Fibroblast of villous mesenchyme (primary cell): ENCODE results near the gene SYTL1. TPM values are rescaled to one million over a fixed set of nuclear protein-coding genes. Genes with fewer than 3 reads are reported as not detected.

Source experiments
- DNase-seq: peaks from one replicate; pipeline ENCODE4 v3.0.0-alpha.2; 2010; ENCODE audit warnings: low read depth
- H3K4me3 ChIP-seq: 2 replicates; pipeline ENCODE4 v1.5.1; 2011; ENCODE audit warnings: low read depth, mild to moderate bottlenecking, low read length
- total RNA-seq: library from RNA; depleted of rRNA; stranded (reverse); fragments of >200 nt; gene quantifications from 2 replicates; pipeline ENCODE4 v1.2.3, GENCODE V29; 2012
- TF ChIP-seq, protein P1 (sequence below): IDR thresholded peaks from 2 replicates; pipeline ENCODE4 v1.5.1; 2012; ENCODE audit warnings: low read depth, mild to moderate bottlenecking, low read length; ENCODE audit not compliant: insufficient read depth

The SYTL1 gene
- total RNA-seq, 1 donor, result under 0.01 TPM

DNA sequence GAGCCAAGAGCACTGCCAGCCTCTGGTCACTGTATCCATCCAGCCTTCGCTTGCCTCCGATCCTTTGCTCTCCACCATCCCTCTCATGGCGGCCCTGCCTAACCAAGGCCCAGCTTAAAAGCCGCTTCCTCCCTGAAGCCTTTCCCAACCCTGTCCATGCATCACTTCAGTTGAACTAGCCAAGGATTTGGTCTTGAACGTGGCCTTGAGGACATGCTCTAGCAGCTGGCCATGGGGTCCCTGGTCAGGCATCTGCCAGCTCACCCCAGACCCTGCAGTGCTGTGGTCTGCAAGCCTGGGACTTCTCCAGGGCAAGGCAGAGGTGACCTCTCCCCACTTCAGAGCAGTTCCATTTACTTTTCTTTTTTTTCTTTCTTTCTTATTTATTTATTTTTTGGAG, 5.1 kb upstream of the SYTL1 start:
- DNase-seq, result no peak
- H3K4me3 ChIP-seq, result no peak overlapping the region
- TF ChIP-seq, protein P1, sequence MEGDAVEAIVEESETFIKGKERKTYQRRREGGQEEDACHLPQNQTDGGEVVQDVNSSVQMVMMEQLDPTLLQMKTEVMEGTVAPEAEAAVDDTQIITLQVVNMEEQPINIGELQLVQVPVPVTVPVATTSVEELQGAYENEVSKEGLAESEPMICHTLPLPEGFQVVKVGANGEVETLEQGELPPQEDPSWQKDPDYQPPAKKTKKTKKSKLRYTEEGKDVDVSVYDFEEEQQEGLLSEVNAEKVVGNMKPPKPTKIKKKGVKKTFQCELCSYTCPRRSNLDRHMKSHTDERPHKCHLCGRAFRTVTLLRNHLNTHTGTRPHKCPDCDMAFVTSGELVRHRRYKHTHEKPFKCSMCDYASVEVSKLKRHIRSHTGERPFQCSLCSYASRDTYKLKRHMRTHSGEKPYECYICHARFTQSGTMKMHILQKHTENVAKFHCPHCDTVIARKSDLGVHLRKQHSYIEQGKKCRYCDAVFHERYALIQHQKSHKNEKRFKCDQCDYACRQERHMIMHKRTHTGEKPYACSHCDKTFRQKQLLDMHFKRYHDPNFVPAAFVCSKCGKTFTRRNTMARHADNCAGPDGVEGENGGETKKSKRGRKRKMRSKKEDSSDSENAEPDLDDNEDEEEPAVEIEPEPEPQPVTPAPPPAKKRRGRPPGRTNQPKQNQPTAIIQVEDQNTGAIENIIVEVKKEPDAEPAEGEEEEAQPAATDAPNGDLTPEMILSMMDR, result no peak

DNA sequence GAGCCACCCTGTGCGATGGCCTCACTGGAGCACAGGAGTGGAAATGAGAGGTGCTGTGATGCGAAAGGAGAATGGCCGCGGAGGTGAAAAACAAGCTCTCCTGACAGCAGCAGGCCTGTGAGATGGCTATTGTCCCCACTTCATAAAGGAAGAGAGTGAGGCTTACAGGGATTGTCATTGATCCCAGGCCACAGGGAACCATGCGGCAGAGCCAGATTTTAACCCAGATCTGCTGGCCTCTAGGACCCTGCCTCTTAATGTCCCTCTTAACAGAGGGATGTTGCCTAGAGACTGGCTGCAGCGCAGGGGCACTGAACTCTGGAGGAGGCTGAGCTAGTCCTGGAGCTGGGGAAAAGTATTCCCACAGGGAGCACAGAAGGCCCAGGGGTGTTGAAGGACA, 3.1 kb upstream of the SYTL1 start:
- DNase-seq, result no peak
- H3K4me3 ChIP-seq, result no peak overlapping the region
- TF ChIP-seq, protein P1, result no peak

DNA sequence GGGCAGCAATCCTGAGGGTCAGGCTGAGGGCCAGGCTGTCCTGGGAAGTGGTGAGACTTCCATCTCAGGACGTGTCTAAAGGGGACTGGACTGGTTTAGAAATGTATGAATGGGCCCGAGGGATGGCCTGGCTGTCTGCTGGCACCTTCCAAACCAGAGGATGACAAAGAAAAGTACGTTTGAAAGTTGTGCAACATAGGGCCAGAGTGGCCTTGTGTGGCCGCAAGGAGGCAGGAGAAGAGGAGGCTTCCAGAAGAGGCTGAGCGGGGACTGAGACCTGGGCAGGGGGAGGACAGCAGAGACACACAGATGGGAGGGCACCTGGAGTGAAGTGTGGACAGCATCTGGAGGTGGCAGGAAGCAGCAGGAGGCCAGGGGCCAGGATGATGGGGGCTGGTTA, 2.6 kb upstream of the SYTL1 start:
- TF ChIP-seq, protein P1, result no peak
- no peak for DNase-seq

DNA sequence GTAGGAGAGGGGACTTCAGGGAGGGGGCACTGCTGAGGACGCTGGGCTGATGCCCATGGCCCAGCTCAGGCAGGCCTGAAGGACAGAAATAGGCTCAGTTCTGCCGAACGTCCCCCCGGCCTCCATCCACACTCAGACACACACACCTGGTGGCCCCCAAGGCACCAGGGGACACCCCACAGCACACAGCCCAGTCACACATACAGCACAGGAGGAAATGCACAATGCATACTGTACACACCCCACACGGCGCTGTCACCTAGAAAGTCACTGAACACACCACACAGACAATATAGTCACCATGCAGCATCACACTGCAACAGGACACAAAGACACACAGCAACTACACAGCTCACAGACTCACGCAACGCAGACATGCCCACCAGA, 562 bp downstream of the SYTL1 start:
- H3K4me3 ChIP-seq, result no peak overlapping the region
- no peak for DNase-seq
- TF ChIP-seq, protein P1, result no peak

More for the DNA sequence above, 2.6 kb upstream of the SYTL1 start:
- no peak overlapping the region for H3K4me3 ChIP-seq

DNA sequence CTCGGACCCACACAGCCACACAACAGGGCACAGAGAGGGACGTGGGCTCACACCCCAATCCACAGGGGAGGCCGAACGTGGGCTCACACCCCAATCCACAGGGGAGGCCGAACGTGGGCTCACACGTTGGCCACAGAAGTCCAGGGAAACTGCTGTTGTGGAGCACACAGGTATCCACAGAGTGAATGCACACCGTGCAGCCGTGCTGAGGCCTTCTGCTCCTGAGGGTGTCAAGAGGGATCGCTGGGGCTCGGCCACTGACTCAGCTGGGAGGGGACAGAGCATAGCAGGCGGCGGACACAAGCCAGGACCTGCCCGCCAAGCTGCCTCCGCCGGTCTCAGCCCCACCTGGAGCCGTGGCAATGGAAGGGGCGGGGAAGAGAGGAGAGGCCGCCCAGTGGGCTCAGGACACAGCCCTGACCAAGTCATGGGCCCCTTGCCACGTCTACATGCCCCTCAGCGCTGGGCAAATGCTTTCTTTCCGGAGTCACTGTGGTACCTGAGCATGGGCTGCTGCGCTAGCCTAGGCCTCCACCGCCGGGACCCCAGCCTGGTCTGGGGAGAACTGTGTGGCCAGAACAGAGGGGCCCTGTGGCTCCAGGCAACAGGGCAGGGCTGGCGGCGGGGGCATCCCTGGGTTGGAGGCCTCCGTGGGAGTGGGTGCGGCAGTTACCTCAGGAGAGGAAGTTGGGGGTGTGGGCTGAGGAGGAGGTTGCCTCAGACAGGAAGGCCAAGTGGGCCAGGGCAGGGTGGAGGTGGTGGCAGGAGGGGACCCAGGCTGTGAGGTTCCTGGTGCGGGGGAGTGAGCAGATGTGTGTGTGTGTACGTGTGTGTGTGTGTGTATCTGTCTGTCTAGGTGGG, 1.2 kb downstream of the SYTL1 start:
- H3K4me3 ChIP-seq, result no peak overlapping the region
- no peak for DNase-seq
- TF ChIP-seq, protein P1, result no peak

DNA sequence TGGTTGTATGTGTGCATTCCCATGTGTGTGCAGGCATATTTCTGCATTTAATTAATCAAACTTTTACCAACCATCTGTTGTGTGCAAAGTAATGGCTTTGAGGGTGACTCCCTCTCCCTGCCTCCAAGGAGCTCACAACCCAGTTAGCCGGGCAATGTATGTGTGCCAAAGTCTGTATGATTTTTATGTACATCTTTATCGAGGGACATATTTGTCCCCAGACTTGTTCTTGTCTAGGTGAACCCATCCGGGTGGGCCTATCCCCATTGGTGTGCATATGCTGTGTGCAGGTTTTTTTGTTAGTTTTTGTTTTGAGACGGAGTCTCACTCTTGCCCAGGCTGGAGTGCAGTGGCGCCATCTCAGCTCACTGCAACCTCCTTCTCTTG, 1.8 kb downstream of the SYTL1 start:
- TF ChIP-seq, protein P1, result no peak
- no peak overlapping the region for H3K4me3 ChIP-seq
- DNase-seq, result no peak
